ENCODE data around the gene FILIP1L.

FILIP1L gene

GRCh38 chr3:100125161-100125938 lies 11.0 kb upstream of the FILIP1L start:
- no peak for DNase-seq (ENCODE audit: low read depth)

DNA sequence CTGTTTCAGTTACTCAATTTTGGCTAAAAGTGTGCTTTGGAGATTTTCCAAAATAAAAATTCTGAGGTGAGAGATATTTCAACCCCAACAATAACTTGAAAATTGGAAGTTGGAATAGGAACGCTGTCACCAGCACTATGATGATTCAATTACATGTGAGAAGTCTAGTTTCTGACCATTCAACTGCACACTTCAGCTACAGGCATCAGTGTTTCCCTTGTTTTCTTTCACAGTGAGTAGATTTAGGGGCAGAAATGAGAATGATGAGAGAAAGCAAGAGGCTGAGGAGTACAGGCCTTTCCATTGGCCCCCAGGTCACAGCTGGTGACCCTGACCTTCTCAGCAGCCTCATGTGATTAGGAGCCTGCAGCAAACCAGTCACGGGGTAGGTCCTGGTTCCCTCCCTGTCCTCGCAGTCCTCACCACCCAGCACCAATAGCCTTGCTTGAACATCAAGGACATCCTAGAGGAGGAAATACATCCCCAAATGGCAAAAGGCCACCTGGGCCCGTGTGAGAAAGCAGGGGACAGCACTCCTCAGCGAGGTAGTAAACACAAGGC lies 10.0 kb upstream of the FILIP1L start:
- DNase-seq (ENCODE audit: low read depth), result no peak

DNA sequence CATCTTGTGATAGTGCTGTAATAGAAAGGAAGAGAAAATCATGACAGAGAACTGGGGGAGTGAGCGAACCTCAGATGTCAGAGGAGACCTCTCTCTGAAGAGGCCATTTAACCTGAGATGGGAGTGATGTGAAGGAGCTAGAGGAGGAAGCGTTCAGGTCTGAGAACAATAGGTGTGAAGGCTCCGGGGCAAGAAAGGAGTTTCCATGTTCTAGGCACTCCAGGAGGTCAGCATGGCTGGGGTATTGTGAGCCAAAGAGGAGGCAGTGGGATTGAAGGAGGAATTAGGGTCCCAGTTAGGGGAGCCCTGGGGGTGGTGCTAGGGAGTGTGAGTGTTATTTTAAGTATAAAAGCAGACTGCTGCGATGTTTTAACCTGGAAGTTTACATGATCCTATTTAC lies 8.8 kb upstream of the FILIP1L start:
- no peak for DNase-seq (ENCODE audit: low read depth)

- no peak for DNase-seq (ENCODE audit: low read depth)
Measured at GRCh38 chr3:100122321-100122720, 8.0 kb upstream of the FILIP1L start.

- no peak for DNase-seq (ENCODE audit: low read depth)
Measured at GRCh38 chr3:100120693-100121092, 6.4 kb upstream of the FILIP1L start.

- no peak for DNase-seq (ENCODE audit: low read depth)
Measured at GRCh38 chr3:100120012-100120411, 5.7 kb upstream of the FILIP1L start.

- DNase-seq (ENCODE audit: low read depth), result no peak
Measured at GRCh38 chr3:100117093-100117492, 2.8 kb upstream of the FILIP1L start.

DNA sequence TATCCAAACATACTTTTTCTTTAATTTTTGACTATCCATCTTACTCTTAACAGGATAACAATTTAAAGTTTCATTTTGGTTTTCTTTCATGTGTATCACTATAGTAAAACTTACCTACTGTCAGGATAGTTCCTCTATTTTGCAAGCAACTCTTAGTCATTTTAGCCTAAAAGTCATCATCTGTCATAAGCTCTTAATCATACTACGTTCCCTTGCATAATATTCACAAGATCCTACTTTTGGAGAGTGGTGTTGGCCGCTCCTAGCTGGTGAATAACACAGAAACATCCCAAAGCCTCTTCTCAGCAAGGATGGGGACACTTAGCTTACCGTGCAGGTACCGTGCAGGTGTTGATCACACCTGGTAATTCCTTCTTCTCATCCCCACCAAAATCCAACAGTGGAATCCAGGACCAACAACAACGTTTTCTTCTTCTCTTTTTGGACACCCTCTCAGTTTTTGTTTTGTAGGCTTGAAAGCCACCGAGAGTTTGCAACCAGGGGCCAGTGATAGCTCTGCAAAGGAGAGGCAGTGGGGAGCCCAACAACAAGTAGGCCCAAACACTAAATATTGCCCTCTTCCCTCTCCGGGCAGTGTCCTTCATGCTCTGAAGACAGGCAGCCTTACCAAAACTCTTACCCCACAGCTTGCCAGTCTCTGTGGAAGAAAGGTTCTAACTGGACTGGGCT lies 433 bp downstream of the FILIP1L start:
- no peak for DNase-seq (ENCODE audit: low read depth)

DNA sequence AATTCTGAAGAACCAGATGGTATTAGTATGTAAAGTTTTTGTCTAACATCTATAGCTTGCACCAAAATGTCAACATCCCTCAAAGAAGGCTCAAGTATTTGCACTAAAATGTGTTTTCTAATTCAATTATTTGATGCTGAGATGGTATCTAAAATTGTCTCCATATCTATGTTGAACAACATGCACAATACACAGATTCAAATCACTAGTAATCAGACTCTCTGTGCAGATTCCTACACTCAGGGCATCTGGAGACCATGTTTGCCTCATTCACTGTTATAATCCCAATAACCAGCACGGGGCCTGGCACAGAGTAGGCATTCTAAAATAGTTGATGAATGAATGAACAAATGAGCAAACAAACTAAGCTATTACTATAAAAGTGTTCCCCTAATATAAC lies 2.6 kb downstream of the FILIP1L start:
- DNase-seq (ENCODE audit: low read depth), result no peak

GRCh38 chr3:100110162-100110561 lies 4.1 kb downstream of the FILIP1L start:
- no peak for DNase-seq (ENCODE audit: low read depth)

GRCh38 chr3:100108464-100109079 lies 5.7 kb downstream of the FILIP1L start:
- no peak for DNase-seq (ENCODE audit: low read depth)

GRCh38 chr3:100107221-100107814 lies 7.0 kb downstream of the FILIP1L start:
- no peak for DNase-seq (ENCODE audit: low read depth)

DNA sequence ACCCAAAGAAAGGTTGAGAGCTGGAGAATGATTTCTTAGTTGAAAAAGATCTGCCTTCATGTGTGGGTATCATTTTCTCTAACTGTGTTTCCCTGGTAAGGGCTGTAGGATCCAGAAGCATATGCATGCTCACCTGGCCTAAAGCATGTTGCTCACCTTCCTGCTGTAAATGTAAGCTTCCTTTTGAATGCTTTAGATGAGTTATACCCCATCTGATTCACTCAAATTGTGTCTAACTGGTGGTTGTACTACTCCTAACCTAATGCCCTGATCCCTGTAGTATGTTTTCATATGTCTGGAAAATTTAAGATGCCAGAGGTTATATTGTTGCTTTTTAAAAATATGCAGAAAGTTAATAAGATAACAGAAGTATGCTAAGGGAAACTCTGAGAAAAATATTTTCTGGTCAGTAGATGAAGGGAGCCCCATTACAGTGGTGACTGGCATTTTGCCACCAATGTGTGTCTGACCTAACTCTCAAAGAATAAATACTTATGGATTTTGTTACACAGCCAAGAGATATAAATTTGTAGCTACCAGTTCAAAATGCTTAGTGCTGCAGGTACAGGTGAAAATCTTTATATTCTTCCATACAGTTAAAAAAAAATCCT lies 7.7 kb downstream of the FILIP1L start:
- DNase-seq (ENCODE audit: low read depth), result no peak

DNA sequence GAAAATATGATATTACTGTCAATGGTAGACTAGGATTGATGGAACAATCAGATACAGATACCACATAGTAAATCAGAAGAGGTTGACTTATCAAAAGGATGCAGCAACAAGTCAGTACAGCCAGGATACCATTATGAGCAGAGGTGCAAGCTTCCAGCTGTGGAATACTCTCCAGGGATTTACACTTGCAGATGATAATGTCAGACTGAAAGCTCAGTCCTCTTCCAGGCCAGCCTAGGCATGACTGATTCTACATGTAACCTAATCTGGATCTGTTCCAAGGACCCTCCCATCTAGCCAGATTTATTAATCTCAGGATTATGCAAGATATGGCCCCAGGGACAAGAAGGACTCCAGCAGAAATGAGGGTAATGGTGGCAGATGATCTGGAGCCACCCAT lies 8.2 kb downstream of the FILIP1L start:
- no peak for DNase-seq (ENCODE audit: low read depth)

- no peak for DNase-seq (ENCODE audit: low read depth)
Measured at GRCh38 chr3:100105501-100105900, 8.8 kb downstream of the FILIP1L start.

DNA sequence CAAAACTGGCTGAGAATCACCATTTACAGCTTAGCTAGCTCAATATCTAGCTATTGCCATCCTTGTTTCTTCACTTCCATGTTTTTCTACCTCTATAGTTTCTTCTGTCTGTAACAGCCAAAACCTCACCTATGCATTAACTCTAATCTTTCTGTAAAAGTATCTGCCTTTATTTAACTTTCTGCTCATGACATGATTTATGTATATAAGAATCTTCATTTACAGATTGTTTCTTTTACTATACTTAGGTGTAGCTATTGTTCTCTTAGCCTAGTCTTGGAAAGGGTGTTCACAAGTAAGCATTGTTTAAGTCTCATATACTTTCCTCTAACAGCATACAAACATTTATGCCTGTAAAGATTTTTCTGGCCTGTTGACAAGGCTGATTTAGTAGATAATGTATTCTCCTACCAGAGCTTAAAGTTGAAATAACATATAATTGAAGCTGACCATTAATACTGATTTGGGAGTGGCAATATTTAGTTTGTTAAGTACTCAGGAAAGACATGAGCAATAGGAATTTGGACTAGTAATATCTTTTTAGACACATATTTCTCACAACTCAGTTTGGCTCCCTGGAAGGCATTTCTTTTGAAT lies 9.4 kb downstream of the FILIP1L start:
- DNase-seq (ENCODE audit: low read depth), result no peak

GRCh38 chr3:100104442-100104798 lies 9.9 kb downstream of the FILIP1L start:
- DNase-seq (ENCODE audit: low read depth), result no peak

GRCh38 chr3:100103558-100104441 lies 10.5 kb downstream of the FILIP1L start:
- peak; percentile 64 for DNase-seq (ENCODE audit: low read depth)

GRCh38 chr3:100102757-100103156 lies 11.5 kb downstream of the FILIP1L start:
- DNase-seq (ENCODE audit: low read depth), result no peak

GRCh38 chr3:100100425-100100824 lies 13.9 kb downstream of the FILIP1L start:
- DNase-seq (ENCODE audit: low read depth), result no peak

GRCh38 chr3:100099621-100100020 lies 14.7 kb downstream of the FILIP1L start:
- no peak for DNase-seq (ENCODE audit: low read depth)

All from stromal cell of bone marrow (primary cell).